GM21737 (cell line): ENCODE results near the gene SLC12A9.
"Not testable (repeated sequence)": the region's sequence is repeated elsewhere in the genome, so short reads cannot be mapped to it uniquely, and the experiment has no call there.

Source experiments
- ATAC-seq: cut with Tn5 transposase; IDR thresholded peaks from one replicate; pipeline ENCODE4 v1.9.1; 2021; ENCODE audit warnings: mild to moderate bottlenecking, moderate library complexity; ENCODE audit not compliant: unreplicated experiment

SLC12A9 gene

DNA sequence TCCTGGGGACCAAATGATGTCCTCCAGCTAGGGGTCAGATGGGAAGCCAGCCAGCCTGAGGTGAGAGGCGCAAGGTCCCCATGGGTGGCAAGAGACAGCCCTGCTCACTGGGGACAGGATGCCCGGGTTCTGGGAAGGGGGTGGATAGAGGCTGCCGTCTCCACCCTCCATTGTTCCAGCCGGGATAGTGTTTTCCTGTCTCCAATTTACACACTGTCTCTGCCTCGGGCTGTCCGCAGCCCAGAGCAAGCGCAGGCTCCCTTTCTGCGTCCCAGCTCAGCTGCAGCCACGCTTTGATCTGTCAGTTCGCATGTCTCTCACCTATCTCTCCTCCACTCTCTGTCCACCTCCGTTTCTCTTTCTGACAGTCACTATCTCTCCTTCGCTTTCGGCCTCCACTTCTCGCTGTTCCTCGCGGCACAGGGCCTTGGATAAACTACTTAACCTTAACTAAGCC lies 27.3 kb upstream of the SLC12A9 start:
- ATAC-seq: no peak

DNA sequence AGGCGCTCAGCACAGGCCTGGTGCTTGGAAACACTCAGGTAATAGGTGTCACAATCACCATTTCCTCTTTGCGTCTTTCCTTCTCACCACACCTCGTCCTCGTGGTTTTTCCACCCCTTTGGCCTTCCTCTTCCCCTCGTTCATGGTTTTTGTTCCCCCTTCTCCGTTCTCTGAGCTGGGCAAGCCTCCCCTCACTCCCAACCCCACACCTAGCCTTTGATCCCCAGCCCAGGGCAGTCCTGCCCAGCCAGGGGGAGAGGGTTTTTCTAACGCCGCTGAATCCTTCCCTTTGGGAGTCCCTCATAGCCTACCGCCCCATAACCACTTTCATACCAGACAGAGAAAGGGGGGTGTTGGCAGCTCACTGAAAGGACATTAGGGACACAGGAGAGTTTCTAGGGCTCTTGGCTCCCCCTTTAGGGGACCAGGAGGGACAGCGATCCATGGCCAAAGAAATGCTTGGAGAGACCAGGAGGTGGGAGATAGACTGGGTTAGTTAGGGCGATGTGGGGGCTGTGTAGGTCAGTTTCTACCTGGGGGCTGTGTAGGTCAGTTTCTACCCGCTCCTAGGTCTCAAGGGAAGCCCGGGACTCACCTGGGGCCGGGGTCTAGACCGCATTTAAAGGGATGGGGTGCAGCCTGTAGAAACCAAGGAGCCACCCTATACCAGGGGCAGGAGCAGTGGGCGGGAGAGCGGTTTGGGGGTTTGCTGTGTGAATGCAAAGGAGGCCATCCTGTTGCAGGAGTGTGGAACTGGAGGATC lies 26.6 kb upstream of the SLC12A9 start:
- ATAC-seq: no peak

GRCh38 chr7:100826514-100827329 lies 25.8 kb upstream of the SLC12A9 start:
- ATAC-seq: no peak

GRCh38 chr7:100827330-100828226 lies 24.9 kb upstream of the SLC12A9 start, which contains the start of gene EPHB4:
TSS of gene EPHB4 (minus strand) at chr7:100827523. CDS start at chr7:100827030, 493 bp downstream.
- ATAC-seq: no peak

DNA sequence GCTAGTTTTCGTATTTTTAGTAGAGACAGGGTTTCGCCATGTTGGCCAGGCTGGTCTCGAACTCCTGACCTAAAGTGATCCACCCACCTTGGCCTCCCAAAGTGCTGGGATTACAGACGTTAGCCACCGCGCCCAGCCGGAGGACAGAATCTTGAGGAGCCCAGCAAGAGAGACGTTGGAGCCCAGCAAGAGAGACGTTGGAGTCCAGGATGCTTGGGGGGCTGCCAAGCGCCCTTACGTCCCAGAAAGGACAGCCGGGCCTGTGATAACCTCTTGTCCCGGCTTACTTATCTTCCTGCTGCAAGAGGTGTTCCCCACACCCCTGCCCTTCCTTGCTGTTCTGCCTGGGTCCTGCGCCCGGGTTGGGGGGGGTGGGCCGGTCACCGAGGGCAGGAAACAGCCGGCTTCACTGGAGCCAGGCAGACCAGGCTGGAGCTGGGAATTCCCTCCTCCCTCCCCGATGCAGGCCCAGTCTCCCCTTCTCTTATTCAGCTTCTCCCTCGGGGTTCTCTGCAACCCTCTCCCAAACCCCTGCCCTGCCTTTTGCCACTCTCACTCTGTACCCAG lies 23.3 kb upstream of the SLC12A9 start:
- no peak for ATAC-seq

- ATAC-seq: no peak
These were observed 22.1 kb upstream of the SLC12A9 start for GRCh38 chr7:100830396-100830795.

DNA sequence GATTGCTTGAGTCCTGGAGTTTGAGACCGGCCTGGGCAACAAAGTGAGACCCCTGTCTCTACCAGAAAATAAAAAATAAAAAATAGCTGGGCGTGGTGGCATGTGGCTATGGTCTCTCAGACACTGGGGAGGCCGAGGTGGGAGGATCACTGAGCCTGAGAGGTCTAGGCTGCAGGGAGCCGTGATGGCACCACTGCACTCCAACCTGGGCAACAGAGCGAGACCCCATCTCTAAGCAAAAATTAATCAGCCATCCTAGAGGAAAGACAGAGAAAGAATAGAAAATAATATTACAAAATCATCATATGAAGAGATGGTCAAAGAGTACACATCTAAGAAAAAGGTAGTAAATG lies 20.3 kb upstream of the SLC12A9 start:
- no peak for ATAC-seq

DNA sequence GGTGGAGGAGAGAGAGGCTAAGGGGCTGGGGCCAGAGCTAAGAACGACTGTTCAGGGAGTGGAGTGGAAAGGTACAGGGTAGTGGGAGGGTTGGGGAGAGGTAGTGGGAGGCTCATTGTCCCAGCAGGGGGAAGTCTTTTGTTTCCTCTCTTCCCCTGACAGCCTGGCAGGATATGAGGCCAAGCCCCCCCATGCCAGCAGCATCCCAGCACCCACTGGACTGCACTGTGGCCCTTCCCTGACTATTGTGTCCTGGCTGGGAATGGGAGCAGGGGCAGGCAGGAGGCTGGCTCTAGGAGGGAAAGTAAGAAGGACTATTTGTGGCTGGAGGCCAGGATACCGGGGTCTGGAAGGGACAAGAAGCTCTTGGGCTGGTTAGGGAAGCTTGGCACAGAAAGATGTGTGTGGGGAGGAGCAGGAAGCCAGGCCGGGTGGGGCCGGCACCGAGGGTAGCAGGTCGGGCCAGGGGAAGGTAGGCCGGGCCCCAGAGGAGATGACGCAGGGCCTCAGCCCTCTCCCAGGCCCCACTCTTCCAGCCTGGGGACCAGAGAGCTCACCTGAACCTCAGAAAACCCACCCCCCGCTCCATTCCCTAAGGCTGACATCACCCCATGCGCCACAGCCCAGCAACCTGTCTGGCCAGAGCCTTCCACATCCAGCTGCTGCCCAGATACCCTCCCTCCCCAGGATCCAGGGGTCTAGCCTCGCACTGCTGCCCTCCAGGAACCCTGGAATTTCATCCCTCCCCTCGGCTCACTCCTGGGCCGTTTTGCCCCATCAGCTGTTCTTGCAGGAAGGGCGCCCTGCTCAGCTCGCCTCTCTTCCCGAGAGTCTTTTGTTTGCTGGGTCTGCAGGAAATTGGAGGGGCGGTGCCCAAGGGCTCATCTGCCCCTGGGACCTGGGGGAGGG lies 16.4 kb upstream of the SLC12A9 start:
- no peak for ATAC-seq

- no peak for ATAC-seq
These were observed 15.8 kb upstream of the SLC12A9 start for GRCh38 chr7:100836812-100837098.

- ATAC-seq: peak; percentile 64
These were observed 15.2 kb upstream of the SLC12A9 start for GRCh38 chr7:100837099-100837836.

DNA sequence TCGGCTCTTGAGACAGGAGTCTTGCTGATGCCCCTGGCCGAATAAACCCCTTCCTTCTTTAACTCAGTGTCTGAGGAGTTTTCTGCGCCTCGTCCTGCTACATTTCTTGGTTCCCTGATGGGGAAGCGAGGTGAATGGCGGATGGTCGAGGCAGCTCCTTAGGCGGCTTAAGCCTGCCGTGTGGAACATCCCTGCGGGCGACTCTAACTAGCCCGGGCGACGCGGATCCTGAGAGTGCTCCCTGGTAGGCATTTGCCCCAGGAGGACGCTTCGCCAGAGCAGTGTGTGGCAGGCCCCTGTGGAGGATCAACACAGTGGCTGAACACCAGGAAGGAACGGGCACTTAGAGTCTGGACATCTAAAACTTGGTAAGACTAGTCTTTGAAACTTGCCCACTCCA lies 13.2 kb upstream of the SLC12A9 start:
- ATAC-seq: no peak

GRCh38 chr7:100840470-100841100 lies 11.9 kb upstream of the SLC12A9 start:
- ATAC-seq: no peak

DNA sequence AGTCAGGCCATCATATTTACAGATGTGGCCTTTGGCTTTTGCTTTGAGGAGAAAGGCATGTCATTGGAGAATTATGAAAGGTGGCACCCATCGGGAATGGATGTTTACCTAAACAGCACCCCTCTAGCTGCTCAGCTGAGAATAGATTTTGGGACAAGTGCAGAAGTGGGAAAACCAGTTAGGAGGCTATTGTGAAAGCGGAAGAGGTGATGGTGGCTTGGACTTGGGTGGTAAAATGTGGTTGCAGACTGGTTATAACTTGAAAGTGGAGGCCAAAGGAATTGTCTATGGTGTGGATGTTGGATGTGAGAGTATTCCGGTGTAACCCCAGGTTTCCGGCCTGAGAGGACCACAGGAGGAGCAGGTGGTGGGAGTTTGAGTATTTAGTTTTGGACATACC lies 5.2 kb upstream of the SLC12A9 start:
- ATAC-seq: no peak

GRCh38 chr7:100854146-100854895 lies 1.8 kb downstream of the SLC12A9 start:
- ATAC-seq: no peak

DNA sequence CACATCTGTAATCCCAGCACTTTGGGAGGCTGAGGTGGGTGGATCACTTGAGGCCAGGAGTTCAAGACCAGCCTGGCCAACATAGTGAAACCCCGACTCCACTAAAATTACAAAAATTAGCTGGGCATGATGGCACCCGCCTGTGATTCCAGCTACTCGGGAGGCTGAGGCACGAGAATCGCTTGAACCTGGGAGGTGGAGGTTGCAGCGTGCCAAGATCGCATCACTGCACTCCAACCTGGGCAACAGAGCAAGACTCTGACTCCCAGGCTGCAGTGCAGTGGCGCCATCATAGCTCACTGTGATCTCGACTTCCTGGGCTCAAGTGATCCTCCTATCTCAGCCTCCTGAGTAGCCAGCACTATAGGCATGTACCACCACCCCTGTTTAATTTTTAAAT lies 2.4 kb downstream of the SLC12A9 start:
- ATAC-seq: not testable (repeated sequence)

DNA sequence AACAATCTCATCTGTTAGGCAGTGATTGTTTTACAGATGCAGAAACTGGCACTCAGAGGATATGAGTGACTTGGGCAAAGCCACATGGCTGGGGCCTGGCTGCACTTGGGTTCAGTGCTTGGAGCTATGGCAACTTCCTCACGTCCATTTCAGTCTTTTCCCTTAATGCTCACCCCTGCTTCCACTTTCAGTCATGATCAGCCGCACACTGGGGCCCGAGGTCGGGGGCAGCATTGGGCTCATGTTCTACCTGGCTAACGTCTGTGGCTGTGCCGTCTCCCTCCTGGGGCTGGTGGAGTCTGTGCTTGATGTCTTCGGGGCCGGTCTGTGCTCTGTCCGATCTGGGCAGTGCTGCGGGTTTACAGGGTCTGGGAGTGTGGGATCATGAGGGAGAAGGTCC lies 3.0 kb downstream of the SLC12A9 start:
- no peak for ATAC-seq

DNA sequence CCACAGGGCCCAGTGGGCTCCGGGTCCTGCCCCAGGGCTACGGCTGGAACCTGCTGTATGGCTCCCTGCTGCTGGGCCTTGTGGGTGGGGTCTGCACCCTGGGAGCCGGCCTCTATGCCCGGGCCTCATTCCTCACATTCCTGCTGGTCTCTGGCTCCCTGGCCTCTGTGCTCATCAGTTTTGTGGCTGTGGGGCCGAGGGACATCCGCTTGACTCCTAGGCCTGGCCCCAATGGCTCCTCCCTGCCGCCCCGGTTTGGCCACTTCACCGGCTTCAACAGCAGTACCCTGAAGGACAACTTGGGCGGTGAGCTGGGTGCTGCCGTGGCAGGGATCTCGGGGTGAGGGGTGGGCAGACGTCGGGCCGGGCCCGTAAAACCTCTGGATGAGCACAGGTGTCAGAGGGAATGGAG lies 4.4 kb downstream of the SLC12A9 start:
- no peak for ATAC-seq

DNA sequence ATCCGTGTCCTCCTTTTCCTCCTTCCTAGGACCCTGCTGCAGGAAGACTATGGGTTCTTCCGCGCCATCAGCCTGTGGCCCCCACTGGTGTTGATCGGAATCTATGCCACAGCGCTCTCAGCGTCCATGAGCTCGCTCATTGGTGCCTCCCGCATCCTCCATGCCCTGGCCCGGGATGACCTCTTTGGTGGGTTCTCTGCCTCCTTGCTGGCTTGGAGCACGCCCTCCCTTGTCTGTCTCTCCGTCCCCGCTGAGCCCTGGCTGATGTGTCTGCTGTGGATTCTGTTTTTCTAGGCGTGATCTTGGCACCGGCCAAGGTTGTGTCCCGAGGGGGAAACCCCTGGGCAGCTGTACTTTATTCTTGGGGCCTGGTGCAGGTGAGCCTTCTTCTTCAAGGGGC lies 7.3 kb downstream of the SLC12A9 start:
- no peak for ATAC-seq
